ENCODE measurements around the gene DOCK7. TPM values are rescaled to one million over a fixed set of nuclear protein-coding genes. Genes with fewer than 3 reads are reported as not detected.
"Not testable (repeated sequence)": the region's sequence is repeated elsewhere in the genome, so short reads cannot be mapped to it uniquely, and the experiment has no call there.

Gene DOCK7
- total RNA-seq, 1 experiment from 2014 or later, result 57.2 TPM

DNA sequence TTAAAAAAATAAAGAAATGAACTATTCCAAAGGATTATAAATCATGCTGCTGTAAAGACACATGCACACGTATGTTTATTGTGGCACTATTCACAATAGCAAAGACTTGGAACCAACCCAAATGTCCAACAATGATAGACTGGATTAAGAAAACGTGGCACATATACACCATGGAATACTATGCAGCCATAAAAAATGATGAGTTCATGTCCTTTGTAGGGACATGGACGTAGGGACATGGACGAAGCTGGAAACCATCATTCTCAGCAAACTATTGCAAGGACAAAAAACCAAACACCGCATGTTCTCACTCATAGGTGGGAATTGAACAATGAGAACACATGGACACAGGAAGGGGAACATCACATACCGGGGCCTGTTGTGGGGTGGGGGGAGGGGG lies 160.8 kb downstream of the DOCK7 start:
- intact Hi-C loops (cut with micrococcal nuclease; ENCODE audit: unreplicated experiment); POLR2A ChIA-PET; H3K4me3 ChIP-seq (ENCODE audit: low read depth in 2 of 2, low read length in 2 of 2); H3K4me1 ChIP-seq (ENCODE audit: control insufficient read depth, insufficient read depth, low read length); H3K9me3 ChIP-seq (ENCODE audit: control insufficient read depth, insufficient read depth, low read depth, low read length); BruUV-seq (replicated peaks); H3K36me3 ChIP-seq (ENCODE audit: control insufficient read depth, insufficient read depth, low read length); H3K27me3 ChIP-seq (ENCODE audit: control insufficient read depth, insufficient read depth, low read length); DNase-seq (ENCODE audit: low read depth, low spot score); ATAC-seq; CTCF ChIA-PET; in situ Hi-C loops (cut with HindIII; ENCODE audit: low pct_unique_long_range_greater_than_20kb, low sequenced_read_pairs); H3K27ac ChIP-seq (ENCODE audit: low read length): not testable (repeated sequence)

DNA sequence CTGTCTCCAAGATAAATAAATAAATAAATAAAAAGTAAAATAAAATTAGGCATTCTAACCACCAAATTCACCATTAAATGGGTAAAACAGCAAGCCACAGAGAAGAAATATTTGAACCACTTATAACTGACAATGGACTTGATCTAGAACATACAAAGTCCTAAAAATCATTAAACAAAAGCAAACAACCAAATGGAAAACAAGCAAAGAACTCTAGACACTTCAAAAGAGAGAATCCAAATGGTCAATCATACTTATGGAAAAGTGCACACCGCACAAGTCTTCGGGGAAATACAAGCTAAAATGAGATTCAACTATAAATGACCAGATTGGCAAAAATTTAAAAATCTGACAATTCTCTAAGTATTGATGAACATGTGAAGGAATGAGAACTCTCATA lies 164.3 kb downstream of the DOCK7 start:
- TF ChIP-seq TCF7L2 (IDR thresholded peaks at IDR 0.05; ENCODE audit: low read depth, low read length), result no peak
- TF ChIP-seq, protein P1, sequence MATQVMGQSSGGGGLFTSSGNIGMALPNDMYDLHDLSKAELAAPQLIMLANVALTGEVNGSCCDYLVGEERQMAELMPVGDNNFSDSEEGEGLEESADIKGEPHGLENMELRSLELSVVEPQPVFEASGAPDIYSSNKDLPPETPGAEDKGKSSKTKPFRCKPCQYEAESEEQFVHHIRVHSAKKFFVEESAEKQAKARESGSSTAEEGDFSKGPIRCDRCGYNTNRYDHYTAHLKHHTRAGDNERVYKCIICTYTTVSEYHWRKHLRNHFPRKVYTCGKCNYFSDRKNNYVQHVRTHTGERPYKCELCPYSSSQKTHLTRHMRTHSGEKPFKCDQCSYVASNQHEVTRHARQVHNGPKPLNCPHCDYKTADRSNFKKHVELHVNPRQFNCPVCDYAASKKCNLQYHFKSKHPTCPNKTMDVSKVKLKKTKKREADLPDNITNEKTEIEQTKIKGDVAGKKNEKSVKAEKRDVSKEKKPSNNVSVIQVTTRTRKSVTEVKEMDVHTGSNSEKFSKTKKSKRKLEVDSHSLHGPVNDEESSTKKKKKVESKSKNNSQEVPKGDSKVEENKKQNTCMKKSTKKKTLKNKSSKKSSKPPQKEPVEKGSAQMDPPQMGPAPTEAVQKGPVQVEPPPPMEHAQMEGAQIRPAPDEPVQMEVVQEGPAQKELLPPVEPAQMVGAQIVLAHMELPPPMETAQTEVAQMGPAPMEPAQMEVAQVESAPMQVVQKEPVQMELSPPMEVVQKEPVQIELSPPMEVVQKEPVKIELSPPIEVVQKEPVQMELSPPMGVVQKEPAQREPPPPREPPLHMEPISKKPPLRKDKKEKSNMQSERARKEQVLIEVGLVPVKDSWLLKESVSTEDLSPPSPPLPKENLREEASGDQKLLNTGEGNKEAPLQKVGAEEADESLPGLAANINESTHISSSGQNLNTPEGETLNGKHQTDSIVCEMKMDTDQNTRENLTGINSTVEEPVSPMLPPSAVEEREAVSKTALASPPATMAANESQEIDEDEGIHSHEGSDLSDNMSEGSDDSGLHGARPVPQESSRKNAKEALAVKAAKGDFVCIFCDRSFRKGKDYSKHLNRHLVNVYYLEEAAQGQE (IDR thresholded peaks at IDR 0.05; ENCODE audit: insufficient read depth in 1 of 2, low read depth in 2 of 2, low read length in 1 of 2), result no peak
- TF ChIP-seq POLR2AphosphoS5 (IDR thresholded peaks at IDR 0.05; ENCODE audit: low read depth, low read length), result no peak
- TF ChIP-seq, protein P2, sequence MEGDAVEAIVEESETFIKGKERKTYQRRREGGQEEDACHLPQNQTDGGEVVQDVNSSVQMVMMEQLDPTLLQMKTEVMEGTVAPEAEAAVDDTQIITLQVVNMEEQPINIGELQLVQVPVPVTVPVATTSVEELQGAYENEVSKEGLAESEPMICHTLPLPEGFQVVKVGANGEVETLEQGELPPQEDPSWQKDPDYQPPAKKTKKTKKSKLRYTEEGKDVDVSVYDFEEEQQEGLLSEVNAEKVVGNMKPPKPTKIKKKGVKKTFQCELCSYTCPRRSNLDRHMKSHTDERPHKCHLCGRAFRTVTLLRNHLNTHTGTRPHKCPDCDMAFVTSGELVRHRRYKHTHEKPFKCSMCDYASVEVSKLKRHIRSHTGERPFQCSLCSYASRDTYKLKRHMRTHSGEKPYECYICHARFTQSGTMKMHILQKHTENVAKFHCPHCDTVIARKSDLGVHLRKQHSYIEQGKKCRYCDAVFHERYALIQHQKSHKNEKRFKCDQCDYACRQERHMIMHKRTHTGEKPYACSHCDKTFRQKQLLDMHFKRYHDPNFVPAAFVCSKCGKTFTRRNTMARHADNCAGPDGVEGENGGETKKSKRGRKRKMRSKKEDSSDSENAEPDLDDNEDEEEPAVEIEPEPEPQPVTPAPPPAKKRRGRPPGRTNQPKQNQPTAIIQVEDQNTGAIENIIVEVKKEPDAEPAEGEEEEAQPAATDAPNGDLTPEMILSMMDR (IDR thresholded peaks at IDR 0.05), result no peak
- TF ChIP-seq SIN3A (IDR thresholded peaks at IDR 0.05; ENCODE audit: borderline replicate concordance, insufficient read depth, low read depth, low read length), result no peak
- CTCF ChIA-PET, result no interaction called here
- H3K9me3 ChIP-seq (ENCODE audit: control insufficient read depth, insufficient read depth, low read depth, low read length), result peaks cover 7% of the 10 kb centered on the region; the same call in 1 of the 2 replicates
- no peaks in the 10 kb centered on the region; the same call in 1 of the 2 replicates for H3K36me3 ChIP-seq (ENCODE audit: control insufficient read depth, insufficient read depth, low read length)
- no TSS peak for BruUV-seq (replicated peaks)
- H3K4me1 ChIP-seq (ENCODE audit: control insufficient read depth, insufficient read depth, low read length), result no peaks in the 10 kb centered on the region
- in situ Hi-C loops (cut with HindIII; ENCODE audit: low pct_unique_long_range_greater_than_20kb, low sequenced_read_pairs) (no loop called here), intact Hi-C loops (cut with micrococcal nuclease; ENCODE audit: unreplicated experiment) (no loop called here)
- no peak overlapping the region for H3K4me3 ChIP-seq (ENCODE audit: low read depth in 2 of 2, low read length in 2 of 2)
- DNase-seq (ENCODE audit: low read depth, low spot score), result no peak
- no peak overlapping the region for H3K27ac ChIP-seq (ENCODE audit: low read length)
- no peaks in the 10 kb centered on the region for H3K27me3 ChIP-seq (ENCODE audit: control insufficient read depth, insufficient read depth, low read length)
- no peak for ATAC-seq
- POLR2A ChIA-PET, result no interaction called here

DNA sequence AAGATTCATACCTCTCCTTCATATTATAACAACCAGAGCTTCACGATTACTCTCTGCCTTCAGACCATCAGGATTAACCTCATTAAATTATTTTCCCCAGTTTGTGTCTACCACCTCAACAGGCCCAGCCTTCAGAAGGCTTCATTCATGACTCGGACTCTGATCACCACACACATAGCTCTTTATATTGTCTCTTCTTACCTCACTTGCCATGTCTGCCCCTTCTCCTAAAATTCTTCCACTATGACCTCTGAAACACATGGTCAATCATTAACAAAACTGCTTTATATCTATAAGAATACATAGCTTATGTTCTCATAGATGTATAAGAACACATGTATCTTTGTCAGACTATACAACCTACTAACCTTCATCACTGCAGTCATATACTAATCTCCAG lies 171.6 kb downstream of the DOCK7 start:
- ChIA-PET POLR2A (no interaction called here), CTCF (no interaction called here)
- intact Hi-C loops (cut with micrococcal nuclease; ENCODE audit: unreplicated experiment) (no loop called here), in situ Hi-C loops (cut with HindIII; ENCODE audit: low pct_unique_long_range_greater_than_20kb, low sequenced_read_pairs) (no loop called here)
- no TSS peak for BruUV-seq (replicated peaks)
- ATAC-seq, result no peak
- Histone ChIP-seq H3K36me3 (ENCODE audit: control insufficient read depth, insufficient read depth, low read length) (no peaks in the 10 kb centered on the region; the same call in 1 of the 2 replicates), H3K4me1 (ENCODE audit: control insufficient read depth, insufficient read depth, low read length) (no peaks in the 10 kb centered on the region), H3K27ac (ENCODE audit: low read length) (no peak overlapping the region), H3K9me3 (ENCODE audit: control insufficient read depth, insufficient read depth, low read depth, low read length) (peaks cover 8% of the 10 kb centered on the region; the same call in 1 of the 2 replicates), H3K4me3 (ENCODE audit: low read depth in 2 of 2, low read length in 2 of 2) (no peak overlapping the region), H3K27me3 (ENCODE audit: control insufficient read depth, insufficient read depth, low read length) (no peaks in the 10 kb centered on the region)
- DNase-seq (ENCODE audit: low read depth, low spot score), result no peak
- no peak for TF ChIP-seq POLR2AphosphoS5 (IDR thresholded peaks at IDR 0.05; ENCODE audit: low read depth, low read length)
- no peak for TF ChIP-seq SIN3A (IDR thresholded peaks at IDR 0.05; ENCODE audit: borderline replicate concordance, insufficient read depth, low read depth, low read length)
- TF ChIP-seq TCF7L2 (IDR thresholded peaks at IDR 0.05; ENCODE audit: low read depth, low read length), result no peak
- TF ChIP-seq, protein P2 (IDR thresholded peaks at IDR 0.05), result no peak
- TF ChIP-seq, protein P1 (IDR thresholded peaks at IDR 0.05; ENCODE audit: insufficient read depth in 1 of 2, low read depth in 2 of 2, low read length in 1 of 2), result no peak
